Left lung (tissue), 10 donors: ENCODE data around the gene PIGZ. TPM values are rescaled to one million over a fixed set of nuclear protein-coding genes. Genes with fewer than 3 reads are reported as not detected.

Experiments
- ATAC-seq: fragments of 200-7000 bp; cut with Tn5 transposase; one replicate; pipeline ENCODE4 v1.9.1; 2020; ENCODE audit warnings: moderate library complexity
- DNase-seq, 4 donors: peaks; one replicate each; pipeline ENCODE4 v3.0.0-alpha.2; 2013 to 2020
- H3K27ac ChIP-seq, 2 donors: fragments of 200-600 bp; sonication (generic) in 1 of 2; one replicate each; pipeline versions ENCODE4 v1.5.0 to v1.8.0; 2020 to 2021
- H3K27me3 ChIP-seq, 2 donors: fragments of 200-600 bp; sonication (generic) in 1 of 2; one replicate each; pipeline versions ENCODE4 v1.5.0 to v1.8.0; 2020 to 2021
- H3K36me3 ChIP-seq, 2 donors: fragments of 200-600 bp; sonication (generic) in 1 of 2; one replicate each; pipeline versions ENCODE4 v1.5.0 to v1.8.0; 2020 to 2021
- H3K4me1 ChIP-seq, 2 donors: fragments of 200-600 bp; one replicate each; pipeline ENCODE4 v1.8.0; 2021
- H3K4me3 ChIP-seq, 2 donors: fragments of 200-600 bp; sonication (generic) in 1 of 2; one replicate each; pipeline versions ENCODE4 v1.5.0 to v1.8.0; 2020 to 2021; ENCODE audit warnings: mild to moderate bottlenecking in 1 of 2
- H3K9me3 ChIP-seq, 2 donors: fragments of 200-600 bp; sonication (generic) in 1 of 2; one replicate each; pipeline versions ENCODE4 v1.5.0 to v1.8.0; 2020 to 2021
- CTCF ChIP-seq, 2 donors: fragments of 200-600 bp; sonication (generic) in 1 of 2; IDR thresholded peaks; one replicate each; pipeline versions ENCODE4 v1.5.0 to v1.8.0; 2021; ENCODE audit warnings: antibody characterized with exemption in 2 of 2
- intact Hi-C, 2 donors: fragments of 100-400 bp; cut with DNase I; formaldehyde crosslinking; loops; one replicate each; pipeline versions ENCODE4 v1.11.2 to v1.14.2; 2022
- polyA plus RNA-seq, 6 donors: library from polyadenylated mRNA; unstranded; fragments of 120-200 nt; gene quantifications; one replicate each; pipeline ENCODE4 v1.2.1, GENCODE V29; 2013; ENCODE audit not compliant: insufficient read length in 6 of 6
- total RNA-seq, 2 donors: library from RNA; stranded (reverse); fragmentation: NEBNext Ultra II Directional; extraction: Animal tissue kit (Norgen Biotek cat#: 25700); gene quantifications; one replicate each; pipeline ENCODE4 v1.2.1, GENCODE V29; 2021
- donor health status: DM: no; HTN: yes; CAD: no.
- donor health status: DM: no; HTN: no; CAD: no.

PIGZ gene
- total and polyA plus RNA-seq, 8 donors, result 1.0 to 6.3 (median 2.0) TPM

GRCh38 chr3:196991581-196992460 is 23.2 kb upstream of the PIGZ start:
- no peak for ATAC-seq

GRCh38 chr3:196990601-196991007 is 22.0 kb upstream of the PIGZ start:
- Histone ChIP-seq H3K9me3 (no peaks in the 10 kb centered on the region), H3K4me1 (no peaks in the 10 kb centered on the region), H3K27ac (no peak overlapping the region), H3K27me3 (peaks cover 0 to 3% of the 10 kb centered on the region in 2 donors), H3K4me3 (no peak overlapping the region), H3K36me3 (no peaks in the 10 kb centered on the region)
- DNase-seq (peak in 1 of 4 donors; percentile 62), ATAC-seq (no peak)
- TF ChIP-seq CTCF (IDR thresholded peaks at IDR 0.05), result no peak
- intact Hi-C loops, result no loop called here

More at GRCh38 chr3:196991581-196992460, 23.2 kb upstream of the PIGZ start:
- no peaks in the 10 kb centered on the region for H3K4me1 ChIP-seq
- TF ChIP-seq CTCF (IDR thresholded peaks at IDR 0.05), result no peak
- H3K4me3 ChIP-seq, result no peak overlapping the region
- H3K27ac ChIP-seq, result no peak overlapping the region
- H3K27me3 ChIP-seq, result peaks cover 0 to under 1% of the 10 kb centered on the region in 2 donors
- DNase-seq, result peak in 1 of 4 donors; percentile 70
- no peaks in the 10 kb centered on the region for H3K9me3 ChIP-seq
- intact Hi-C loops, result no loop called here
- no peaks in the 10 kb centered on the region for H3K36me3 ChIP-seq

- peaks cover 0 to 3% of the 10 kb centered on the region in 2 donors for H3K27me3 ChIP-seq
- TF ChIP-seq CTCF (IDR thresholded peaks at IDR 0.05), result no peak
- H3K36me3 ChIP-seq, result no peaks in the 10 kb centered on the region
- no peaks in the 10 kb centered on the region for H3K9me3 ChIP-seq
- ATAC-seq (no peak), DNase-seq (no peak)
- intact Hi-C loops, result no loop called here
- no peaks in the 10 kb centered on the region for H3K4me1 ChIP-seq
- no peak overlapping the region for H3K4me3 ChIP-seq
- no peak overlapping the region for H3K27ac ChIP-seq
These were observed 21.2 kb upstream of the PIGZ start for GRCh38 chr3:196989721-196990262.

GRCh38 chr3:196988241-196989029 is 19.8 kb upstream of the PIGZ start:
- ATAC-seq, result no peak
- DNase-seq, result no peak
- no peak for TF ChIP-seq CTCF (IDR thresholded peaks at IDR 0.05)
- Histone ChIP-seq H3K36me3 (no peaks in the 10 kb centered on the region), H3K27ac (no peak overlapping the region), H3K27me3 (peaks cover 0 to 3% of the 10 kb centered on the region in 2 donors), H3K4me3 (no peak overlapping the region), H3K4me1 (no peaks in the 10 kb centered on the region), H3K9me3 (no peaks in the 10 kb centered on the region)
- intact Hi-C loops, result no loop called here

DNA sequence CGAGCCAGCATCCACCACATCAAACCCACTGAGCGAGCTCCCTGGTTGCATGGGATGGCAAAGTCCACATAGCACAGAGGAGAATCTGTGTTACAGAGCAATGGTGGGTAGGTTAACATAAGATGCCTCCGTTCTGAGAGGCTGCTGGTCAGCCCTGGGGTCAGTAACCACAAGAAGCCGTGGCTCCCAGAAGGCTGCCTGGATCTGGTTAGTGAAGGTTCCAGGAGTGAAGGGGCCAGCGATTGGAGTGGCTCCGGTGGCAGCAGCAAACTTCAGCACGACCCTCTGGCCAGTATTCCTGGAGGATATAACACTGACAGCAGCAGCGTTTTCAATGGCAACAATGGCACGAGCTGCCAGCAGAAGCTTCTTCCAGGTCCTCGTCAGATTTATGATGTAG is 18.4 kb upstream of the PIGZ start:
- no peak for TF ChIP-seq CTCF (IDR thresholded peaks at IDR 0.05)
- H3K4me1 ChIP-seq, result no peaks in the 10 kb centered on the region
- H3K9me3 ChIP-seq, result no peaks in the 10 kb centered on the region
- no peak for DNase-seq
- no peak overlapping the region for H3K4me3 ChIP-seq
- no peaks in the 10 kb centered on the region for H3K36me3 ChIP-seq
- H3K27me3 ChIP-seq, result peaks cover 0 to 3% of the 10 kb centered on the region in 2 donors
- intact Hi-C loops, result no loop called here
- H3K27ac ChIP-seq, result no peak overlapping the region
- ATAC-seq, result no peak
